Neutrophil (primary cell): Measurements from ENCODE around the gene CRTC1.

Experiments used
- H3K27ac ChIP-seq: fragments of 200-600 bp; sonication (generic); 2 replicates; pipeline ENCODE4 v1.5.1; 2016; ENCODE audit warnings: mild to moderate bottlenecking, moderate library complexity
- H3K27me3 ChIP-seq: fragments of 200-600 bp; sonication (generic); 2 replicates; pipeline ENCODE4 v1.6.0; 2016; ENCODE audit warnings: mild to moderate bottlenecking
- H3K36me3 ChIP-seq: fragments of 200-600 bp; sonication (generic); 2 replicates; pipeline ENCODE4 v1.5.1; 2017
- H3K4me1 ChIP-seq, 2 experiments: fragments of 200-600 bp in 1 of 2; sonication (generic) in 1 of 2; 1 replicate in 1 of 2; 2 replicates in 1 of 2; pipeline versions ENCODE4 v1.5.1 to v1.6.1; 2013 to 2016; ENCODE audit warnings: low read depth in 1 of 2, low read length in 1 of 2, mild to moderate bottlenecking in 1 of 2, moderate library complexity in 1 of 2; ENCODE audit not compliant: control insufficient read depth in 1 of 2, insufficient read depth in 1 of 2
- H3K4me3 ChIP-seq, 2 experiments: fragments of 200-600 bp in 1 of 2; sonication (generic) in 1 of 2; 1 replicate in 1 of 2; 2 replicates in 1 of 2; pipeline ENCODE4 v1.5.1; 2013 to 2016; ENCODE audit warnings: low read depth in 1 of 2, low read length in 1 of 2, mild to moderate bottlenecking in 1 of 2, moderate library complexity in 1 of 2
- H3K9me3 ChIP-seq: fragments of 200-600 bp; sonication (generic); 2 replicates; pipeline ENCODE4 v1.5.1; 2016
- CTCF ChIP-seq: fragments of 200-600 bp; sonication (generic); IDR thresholded peaks from 2 replicates; pipeline ENCODE4 v1.5.1; 2016; ENCODE audit warnings: antibody characterized with exemption

The CRTC1 gene

GRCh38 chr19:18751571-18751970 lies 68.1 kb downstream of the CRTC1 start:
- Histone ChIP-seq H3K36me3 (no peaks in the 10 kb centered on the region), H3K27me3 (no peaks in the 10 kb centered on the region), H3K4me1 (no peaks in the 10 kb centered on the region), H3K9me3 (no peaks in the 10 kb centered on the region), H3K4me3 (no peak overlapping the region), H3K27ac (no peak overlapping the region)
- TF ChIP-seq CTCF: no peak

DNA sequence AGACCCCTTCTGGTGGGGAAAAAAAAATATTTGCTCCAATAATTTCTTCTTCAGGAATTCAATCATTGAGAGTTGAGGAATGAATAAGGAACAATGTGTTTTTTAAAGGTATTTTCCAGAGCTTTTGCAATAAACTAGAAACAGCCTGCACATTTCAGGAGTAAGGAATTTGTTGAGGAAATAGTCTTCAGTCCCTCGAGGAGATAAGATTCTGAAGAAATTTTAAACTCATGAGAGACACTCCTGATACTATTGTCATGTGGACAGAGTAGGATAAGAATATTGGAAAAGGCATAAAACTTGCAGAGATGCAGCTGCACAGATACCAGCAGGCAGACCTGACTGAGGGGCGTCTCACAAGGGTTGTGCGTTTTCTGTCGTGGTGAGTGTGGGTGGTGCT lies 71.0 kb downstream of the CRTC1 start:
- no peaks in the 10 kb centered on the region for H3K9me3 ChIP-seq
- H3K36me3 ChIP-seq: no peaks in the 10 kb centered on the region
- no peak overlapping the region for H3K4me3 ChIP-seq
- TF ChIP-seq CTCF: no peak
- H3K27ac ChIP-seq: no peak overlapping the region
- H3K27me3 ChIP-seq: no peaks in the 10 kb centered on the region
- H3K4me1 ChIP-seq: no peaks in the 10 kb centered on the region

GRCh38 chr19:18756896-18757295 lies 73.4 kb downstream of the CRTC1 start:
- Histone ChIP-seq H3K4me1 (no peaks in the 10 kb centered on the region), H3K9me3 (no peaks in the 10 kb centered on the region), H3K4me3 (no peak overlapping the region), H3K27me3 (no peaks in the 10 kb centered on the region), H3K36me3 (no peaks in the 10 kb centered on the region), H3K27ac (no peak overlapping the region)
- no peak for TF ChIP-seq CTCF

DNA sequence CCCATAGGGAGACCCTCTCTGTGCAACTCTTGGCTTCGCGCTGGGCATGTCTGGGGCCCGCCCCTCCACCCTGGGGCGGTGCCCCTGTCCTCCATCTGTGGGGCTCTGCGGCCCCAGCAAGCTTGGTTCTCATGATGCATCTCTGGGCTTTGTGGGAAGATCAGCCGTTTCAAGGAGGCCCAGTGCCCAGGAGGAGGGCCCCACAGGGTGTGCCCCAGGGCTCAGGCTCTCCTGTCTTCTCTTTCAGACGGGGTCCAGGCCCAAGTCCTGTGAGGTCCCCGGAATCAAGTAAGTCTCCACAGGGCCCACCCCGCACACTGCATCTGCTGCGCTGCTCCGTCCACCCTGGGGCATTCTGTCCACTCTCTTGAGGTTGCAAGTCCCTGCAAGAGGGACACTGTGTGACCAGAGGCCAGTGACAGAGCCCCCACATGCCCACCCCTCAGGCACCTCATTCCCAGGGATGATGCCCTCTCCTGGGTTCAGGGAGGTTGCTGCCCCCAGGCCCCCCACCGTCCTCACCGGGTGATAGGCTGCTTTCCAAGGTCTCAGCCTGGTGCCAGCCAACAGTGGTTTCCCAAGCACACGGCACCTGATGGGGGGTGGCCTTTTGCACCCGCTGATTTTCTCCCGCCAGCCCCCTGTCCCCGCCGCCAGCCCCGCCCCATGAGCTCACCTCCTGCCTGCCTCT lies 76.0 kb downstream of the CRTC1 start:
- TF ChIP-seq CTCF: no peak
- Histone ChIP-seq H3K36me3 (no peaks in the 10 kb centered on the region), H3K27ac (no peak overlapping the region), H3K4me3 (no peak overlapping the region), H3K27me3 (no peaks in the 10 kb centered on the region), H3K4me1 (no peaks in the 10 kb centered on the region), H3K9me3 (no peaks in the 10 kb centered on the region)

- Histone ChIP-seq H3K4me1 (no peaks in the 10 kb centered on the region), H3K4me3 (no peak overlapping the region)
- TF ChIP-seq CTCF: no peak
Observed at GRCh38 chr19:18759995-18760426, 76.5 kb downstream of the CRTC1 start.

More at GRCh38 chr19:18759995-18760426, 76.5 kb downstream of the CRTC1 start:
- H3K27ac ChIP-seq: no peak overlapping the region
- no peaks in the 10 kb centered on the region for H3K36me3 ChIP-seq
- no peaks in the 10 kb centered on the region for H3K27me3 ChIP-seq
- no peaks in the 10 kb centered on the region for H3K9me3 ChIP-seq
